HG02642 (cell line): ENCODE data around the gene LRRC32.

Experiments used
- ATAC-seq: cut with Tn5 transposase; IDR thresholded peaks from one replicate; pipeline ENCODE4 v1.9.1; 2021; ENCODE audit warnings: mild to moderate bottlenecking; ENCODE audit not compliant: unreplicated experiment, poor library complexity

LRRC32 gene

DNA sequence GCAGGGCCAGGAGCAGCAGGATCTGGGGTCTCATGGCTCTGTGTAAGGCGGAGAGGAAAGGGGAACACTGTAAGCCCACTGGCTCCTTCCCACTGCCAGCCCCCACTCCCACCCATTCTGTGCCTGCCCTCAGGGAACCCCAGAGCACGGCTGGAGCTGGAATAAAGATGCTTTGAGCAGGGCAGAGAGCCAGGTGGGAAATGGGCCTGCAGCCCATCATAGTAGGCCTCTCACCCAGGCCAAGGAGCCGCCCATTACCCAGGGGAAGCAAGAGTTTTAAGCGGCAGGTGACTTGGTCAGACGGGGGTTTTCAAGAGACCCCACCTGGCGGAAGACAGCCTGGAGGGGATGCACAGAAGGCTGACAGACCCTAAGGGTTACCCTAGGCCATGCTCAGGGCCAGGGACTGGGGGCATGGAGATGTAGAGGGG is 4.6 kb downstream of the LRRC32 start:
- no peak for ATAC-seq

DNA sequence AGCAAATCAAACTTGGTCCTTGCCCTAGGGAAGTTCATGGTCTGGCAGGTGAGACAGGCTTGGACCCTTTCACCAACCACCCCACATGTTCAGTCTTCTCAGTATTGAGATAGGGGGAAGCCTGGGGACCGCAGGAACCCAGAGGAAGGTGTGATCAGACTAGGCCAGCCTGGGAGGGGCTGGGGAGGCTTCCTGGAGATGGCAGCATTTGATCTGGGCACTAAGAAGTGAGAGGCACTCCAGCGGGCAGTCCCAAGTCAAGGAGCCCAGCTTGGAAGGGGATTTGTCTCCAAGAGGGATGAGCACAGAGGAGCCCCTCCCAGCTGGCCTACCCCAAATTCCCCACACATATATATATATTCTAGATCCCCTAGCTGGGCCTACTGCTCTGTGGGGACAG is 5.4 kb downstream of the LRRC32 start:
- ATAC-seq, result peak; percentile 3

DNA sequence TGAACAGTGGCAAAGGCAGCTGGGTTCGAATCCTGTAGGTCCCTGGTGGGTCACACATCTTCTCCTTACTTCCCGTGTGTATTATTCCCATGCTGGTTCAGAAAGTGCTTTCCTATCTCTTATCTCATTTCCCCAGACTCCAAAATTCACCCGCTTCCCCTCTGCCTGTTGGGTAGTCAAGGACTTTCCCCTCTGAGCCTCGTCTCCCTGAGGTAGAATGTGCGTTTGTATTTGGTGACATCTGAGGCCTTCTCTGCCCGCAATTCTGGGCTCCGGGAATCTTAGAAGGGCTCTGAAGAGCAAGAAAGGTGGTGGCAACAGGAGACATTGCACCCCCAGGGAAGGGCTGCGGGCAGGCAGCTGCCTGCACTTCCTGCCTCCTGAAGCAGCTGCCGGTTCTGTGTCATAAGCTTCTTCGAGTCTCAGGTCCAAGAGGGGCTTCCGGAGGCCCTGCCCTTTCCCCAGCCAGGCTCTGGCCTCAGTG is 5.9 kb downstream of the LRRC32 start:
- ATAC-seq, result peak; percentile 48

DNA sequence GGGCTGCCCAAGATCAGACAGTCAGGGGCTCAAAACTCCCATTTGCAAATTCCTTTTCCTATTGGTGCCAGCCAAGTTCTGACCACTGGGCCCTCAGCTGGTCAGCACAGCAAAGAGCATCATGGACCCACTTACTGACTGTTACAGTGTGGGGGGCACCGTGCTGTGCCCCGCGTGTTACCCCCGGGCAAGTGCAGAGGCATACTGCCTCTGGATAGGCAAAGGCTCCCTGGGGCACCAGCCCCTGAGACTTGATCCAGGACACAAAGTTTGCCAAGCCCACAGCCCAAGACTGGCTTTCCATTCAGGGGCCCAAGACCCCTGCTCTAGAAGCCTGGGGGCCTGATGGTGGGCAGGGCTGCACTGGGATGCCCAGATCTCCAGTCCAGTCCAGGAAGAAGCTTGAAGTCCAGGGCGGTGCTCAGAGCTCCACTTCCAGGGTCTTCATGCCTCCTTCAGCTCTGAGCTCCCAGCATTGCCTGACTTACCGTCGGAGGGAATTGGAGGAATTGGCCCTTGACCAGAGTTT is 6.6 kb downstream of the LRRC32 start:
- ATAC-seq, result no peak

DNA sequence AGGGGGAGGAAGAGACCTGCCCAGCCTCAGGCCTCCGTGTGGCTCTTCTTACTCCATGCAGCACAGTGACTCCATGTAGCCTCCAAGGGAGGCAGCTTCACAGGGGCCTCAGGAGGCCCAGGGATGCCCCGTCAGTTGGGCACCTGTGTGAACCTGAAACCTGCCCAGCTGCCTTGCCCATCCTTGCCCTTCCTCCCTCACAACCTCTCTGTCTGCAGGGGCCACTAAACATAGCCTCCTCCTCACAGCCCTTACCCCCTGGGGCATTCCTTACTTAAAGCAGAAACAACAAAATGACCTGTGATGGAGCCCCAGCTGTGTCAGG is 7.1 kb downstream of the LRRC32 start:
- no peak for ATAC-seq

DNA sequence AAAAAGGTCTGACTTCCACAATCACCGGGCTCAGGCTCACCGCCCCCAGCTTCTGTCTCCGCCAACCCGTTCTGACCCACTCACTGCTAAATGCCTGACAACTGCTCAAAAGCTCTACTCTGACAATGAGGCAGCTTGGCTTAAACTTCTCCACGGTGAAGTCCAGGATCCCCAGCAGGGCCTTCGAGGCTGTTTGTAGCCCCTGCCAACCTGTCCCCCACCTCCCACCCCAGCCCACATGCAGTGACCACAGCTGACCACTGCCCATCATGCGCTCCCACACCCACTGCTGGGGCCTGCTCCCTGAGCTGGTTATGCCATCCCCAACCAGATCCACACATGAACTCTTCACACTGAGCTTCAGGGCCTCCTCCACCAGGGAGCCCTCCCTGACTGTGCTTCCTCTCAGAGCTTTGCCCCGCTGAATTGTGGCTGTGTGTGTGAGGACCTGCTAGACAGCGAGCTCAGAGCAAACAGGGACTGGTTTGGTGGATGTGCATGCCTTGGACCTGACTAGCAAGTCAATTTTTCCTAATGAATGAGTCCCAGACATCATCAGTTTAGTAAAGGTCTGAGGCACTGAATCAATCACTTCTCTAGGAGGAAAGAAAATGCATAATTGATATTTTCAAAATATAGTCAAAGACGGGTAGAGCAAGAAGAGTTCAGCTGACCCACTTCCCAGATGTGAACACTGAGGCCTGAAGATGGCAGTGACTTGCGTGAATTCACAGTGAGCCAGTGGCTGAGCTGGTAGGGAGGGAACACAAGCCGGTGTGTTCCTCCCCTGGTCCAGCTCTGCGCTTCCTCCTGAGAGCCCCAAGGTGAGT is 7.7 kb downstream of the LRRC32 start:
- no peak for ATAC-seq

DNA sequence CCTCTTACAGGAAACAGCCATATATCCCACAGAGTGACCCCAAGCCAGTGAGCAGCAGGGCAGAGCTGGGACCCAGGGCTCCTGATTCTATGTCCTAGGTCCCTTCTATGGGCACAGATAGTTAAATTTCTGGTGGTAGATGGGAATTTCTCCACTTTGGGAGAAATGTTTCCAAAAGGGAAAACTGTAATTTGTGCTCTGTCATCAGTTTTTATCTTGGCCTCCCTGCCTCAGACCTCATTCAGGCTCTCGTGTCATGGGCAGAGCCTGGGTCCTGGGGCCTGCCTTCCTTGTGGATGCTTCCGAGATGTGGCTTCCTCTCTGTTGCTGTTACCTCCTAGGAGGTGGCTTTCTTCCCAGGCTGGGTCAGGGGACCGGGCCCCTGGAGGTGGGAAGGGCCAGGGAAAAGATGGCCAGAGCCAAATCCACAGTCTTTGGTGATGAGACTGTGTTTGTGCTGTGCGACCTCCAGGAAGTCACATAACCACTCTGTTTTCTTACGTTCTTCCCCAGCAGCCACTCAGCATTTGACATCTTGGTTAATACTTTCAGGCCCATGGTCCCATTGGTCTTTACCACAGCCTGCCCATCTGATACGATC is 8.6 kb downstream of the LRRC32 start:
- ATAC-seq, result no peak

DNA sequence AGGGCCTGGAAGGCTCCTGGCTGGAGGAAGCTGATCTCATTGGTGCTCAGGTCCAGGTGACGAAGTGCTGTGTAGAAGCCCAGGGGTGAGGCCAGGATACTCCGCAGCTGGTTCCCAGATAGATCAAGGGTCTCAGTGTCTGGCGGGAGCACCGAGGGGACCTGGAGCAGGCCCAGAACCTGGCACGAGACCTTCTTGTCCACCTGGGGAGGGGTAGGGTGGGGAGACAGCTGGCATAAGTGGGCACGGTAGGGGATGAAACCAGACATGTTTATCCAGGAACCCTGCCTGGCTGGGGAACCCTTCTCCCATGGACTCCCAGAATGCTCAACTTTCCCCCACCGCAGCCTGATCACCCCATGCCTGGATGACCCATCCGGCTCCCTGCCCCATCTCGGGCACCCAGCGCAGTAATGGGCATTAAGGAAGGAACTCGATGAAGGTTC is 9.2 kb downstream of the LRRC32 start:
- ATAC-seq, result no peak

DNA sequence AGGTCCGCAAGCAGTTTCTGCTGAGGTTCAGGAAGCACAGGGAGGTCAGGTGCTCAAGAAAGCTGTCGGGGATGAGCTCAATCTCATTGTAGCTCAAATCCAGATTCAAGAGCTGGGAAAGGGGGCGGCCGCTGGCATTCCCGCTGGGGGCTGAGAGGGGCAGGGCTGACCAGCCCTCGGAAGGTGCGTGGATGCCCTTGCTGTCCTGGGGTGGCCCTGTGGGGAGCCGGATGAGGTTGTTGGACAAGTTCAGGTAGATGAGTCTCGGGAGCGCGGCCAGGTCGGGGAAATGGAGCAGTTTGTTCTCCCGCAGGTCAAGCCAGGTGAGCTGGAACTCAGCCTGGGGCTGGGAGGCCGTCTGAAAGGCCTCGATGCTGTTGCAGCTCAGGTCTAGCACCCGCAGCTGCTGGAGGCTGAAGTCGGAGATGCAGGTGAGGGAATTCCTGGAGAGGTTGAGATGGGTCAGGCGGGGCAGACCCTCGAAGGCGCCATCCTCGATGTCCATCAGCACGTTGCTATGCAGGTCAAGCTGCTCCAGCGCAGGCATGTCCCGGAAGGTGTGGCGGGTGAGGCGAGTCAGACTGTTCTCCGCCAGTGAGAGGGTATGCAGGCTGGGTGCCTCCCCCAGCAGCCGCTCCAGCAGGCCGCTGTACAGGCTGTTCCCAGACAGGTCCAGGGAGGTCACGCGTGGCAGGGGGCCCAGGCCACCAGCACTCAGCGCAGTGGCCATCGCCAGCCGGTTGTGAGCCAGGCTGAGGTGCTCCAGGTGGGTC is 9.8 kb downstream of the LRRC32 start:
- no peak for ATAC-seq

DNA sequence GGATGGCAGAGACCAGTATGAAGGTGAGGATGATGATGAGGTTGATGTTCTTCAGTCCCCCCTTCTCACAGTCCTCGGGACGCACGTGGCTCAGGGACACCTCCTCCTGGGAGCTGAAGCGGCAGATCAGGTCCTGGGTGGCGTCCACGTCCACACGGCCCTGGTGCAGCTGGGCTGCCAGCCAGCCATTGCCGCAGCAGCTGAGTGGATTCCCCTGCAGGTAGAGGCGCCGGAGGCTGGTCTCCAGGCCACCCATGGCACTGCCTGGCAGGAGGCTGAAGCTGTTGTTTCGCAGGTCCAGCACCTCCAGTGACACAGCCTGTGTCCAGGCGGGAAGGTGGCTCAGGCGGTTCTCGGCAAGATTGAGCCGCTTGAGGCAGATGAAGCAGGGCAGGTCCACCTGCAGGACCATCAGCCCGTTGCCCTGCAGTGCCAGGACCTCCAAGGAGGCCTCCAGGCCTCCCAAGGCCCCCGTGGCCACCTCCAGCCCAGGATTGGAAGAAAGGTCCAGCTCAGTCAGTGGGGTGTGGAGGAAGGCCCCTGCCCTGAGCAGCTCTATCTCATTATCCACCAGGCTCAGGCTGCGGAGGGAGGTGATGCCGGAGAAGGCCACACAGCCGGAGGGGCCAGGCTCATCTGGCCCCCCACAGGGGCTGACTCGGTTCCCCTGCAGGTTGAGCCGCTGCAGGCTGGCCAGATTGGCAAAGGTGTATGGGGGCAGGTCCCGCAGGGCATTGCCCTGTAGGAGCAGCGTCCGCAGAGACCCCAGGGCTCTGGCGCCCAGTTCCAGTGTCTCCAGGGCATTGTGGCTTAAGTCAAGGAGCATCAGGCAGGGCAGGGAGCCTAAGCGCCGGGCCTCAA is 10.6 kb downstream of the LRRC32 start:
- ATAC-seq, result no peak

DNA sequence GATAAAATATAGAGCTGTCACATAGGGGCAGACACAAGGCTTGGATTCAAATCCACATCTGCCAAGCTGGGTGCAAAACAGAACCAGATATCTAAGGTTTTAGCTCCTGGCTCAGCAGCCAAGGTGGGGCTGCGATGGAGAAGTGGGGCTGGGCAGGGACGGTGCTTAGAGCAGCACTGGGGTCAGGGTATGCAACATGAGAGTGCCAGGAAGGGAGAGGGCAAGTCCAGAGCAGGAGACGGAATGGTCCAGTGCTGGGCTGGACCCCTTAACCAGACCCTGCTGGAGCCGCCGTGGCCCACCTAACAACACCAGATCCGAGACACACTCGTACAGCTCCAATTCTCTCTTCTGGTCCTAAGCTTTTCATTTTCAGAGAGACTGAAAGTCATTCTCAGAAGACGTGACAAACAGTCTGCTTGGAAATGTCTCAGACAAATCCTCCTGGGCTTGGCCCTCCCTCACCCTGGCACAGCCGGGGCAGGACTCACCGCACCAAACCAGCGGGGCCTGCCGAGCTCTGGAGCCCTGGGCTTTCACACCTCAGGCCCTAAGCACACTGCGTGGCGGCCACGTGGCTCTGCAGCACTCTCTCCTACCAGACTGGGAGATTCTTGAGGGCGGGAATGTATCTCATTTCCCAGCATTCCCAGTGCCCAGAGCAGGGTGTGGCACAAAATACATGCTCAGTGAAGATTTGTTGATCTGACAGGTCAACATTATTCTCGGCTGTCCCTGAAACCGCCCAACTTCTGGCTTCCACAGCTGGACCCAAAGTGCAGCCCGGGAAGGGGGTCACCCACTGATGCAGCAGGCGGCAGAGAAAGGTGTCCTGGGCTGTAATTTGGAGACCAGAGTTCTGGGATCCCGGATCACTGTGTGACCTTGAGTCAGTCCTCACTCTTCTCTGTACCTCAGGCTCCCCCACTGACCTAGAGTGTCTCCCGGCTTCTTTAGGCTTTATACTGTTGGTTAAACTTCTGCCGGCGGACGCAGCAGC is 11.6 kb downstream of the LRRC32 start:
- no peak for ATAC-seq

DNA sequence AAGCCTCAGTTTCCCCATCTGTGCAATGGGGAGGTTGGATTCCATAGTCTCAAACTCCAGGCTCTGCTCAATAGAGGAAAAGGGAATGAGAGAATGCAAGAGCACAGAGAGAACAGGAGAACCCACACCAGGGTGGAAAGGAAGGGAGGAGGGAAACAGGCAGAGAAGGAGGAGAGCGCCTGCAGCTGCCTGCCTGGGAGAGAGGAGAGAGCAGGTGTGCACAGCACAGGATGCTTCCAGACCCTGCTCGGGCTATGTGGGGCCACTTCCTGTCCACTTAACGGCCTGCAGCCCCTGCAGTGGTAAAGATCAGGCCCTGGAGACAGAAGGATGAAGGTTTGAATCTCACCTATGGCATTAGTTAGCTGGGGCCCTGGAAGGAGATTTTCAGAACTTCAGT is 12.3 kb downstream of the LRRC32 start:
- ATAC-seq, result no peak

DNA sequence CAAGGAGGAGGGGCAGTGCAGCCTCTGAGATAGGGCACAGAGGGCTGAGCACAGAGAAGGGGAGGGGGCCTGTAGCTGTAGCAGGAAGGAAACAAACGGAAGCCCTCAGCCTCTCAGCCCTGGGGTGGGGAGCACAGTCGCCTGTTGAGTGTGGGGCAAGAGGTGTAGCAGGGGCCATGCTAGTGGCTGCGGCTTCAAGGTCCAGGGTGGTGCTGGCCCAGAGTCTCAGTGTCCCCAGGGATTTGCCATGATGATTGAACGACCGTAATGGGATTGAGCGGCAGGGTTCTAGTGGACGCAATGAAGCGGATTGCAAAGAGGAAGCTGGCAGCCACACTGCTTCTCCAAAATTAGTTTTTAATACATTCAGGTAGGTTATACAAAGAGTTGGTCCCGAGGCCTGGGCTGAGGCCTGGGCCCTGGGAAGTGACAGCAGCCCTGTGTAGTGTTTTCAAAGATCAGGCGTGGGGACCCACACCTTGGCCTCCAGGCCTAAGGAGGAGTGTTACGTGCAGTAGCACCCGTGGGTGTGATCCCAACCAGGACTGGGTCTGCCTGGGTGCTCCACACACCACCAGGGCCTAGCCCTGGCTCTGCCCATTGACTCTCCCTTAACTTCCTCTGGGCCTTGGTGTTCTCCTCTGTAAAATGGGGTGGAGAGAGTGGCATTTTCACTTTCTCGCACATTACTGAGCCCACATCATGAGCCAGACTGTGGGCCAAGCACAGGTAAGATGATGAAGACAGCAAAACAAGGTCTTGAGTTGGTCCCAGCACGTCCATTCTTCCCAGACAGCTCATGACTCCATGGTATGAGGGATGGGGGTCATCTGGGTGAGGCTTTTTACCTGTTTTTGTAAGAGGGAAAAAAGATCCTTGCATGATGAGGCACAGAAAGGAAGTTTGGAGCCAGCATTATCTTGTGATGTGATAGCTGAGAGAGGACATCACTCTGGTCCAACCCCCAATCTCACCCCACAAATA is 13.1 kb downstream of the LRRC32 start:
- ATAC-seq, result no peak

DNA sequence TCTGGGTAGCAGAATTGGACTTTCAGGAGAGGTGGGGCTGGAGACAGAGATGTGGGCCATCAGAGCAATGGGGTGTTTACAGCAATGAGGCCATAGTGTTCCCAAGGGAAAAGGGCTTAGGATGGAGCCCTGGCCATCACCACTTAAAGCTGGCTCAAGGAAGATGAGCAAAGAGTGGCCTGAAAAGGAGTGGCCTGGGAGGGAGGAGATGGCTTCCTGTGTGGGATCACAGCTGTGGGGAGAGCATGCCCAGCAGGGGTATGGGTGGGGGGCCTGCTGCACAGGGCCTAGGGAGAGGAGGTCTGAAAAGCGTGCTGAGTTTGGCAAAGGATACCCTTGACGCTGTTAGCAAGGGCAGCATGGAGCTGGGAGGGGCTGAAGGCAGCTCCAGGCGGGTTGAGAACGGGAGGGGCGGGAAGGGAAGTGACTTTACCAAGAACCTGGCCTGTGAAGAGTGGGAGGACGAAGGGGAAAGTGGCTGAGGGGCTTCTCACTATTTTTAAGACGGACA is 13.9 kb downstream of the LRRC32 start:
- ATAC-seq, result no peak

DNA sequence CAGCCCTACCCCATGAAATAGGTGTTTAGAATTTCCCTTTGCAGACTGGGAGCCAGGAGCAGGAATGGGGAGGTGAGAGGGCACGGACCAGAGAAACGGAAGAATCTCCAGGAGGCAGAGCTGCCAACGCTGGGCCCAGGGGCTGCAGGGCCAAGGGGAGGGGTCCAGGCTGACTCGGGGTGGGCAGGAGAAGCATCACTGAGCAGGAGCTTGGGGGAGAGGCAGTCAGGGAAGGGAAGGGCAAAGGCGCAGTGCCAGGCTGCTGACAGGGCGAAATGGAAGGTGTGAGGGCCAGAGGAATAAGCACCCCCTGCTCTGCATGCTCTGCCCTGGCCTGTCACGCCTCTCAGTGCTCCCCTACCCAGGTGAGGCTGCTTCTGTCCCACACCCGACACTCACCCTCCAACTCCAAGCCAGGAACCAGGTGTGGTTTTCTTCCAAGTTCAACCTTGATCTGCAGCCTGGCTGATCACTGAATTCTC is 14.5 kb downstream of the LRRC32 start:
- ATAC-seq, result no peak

DNA sequence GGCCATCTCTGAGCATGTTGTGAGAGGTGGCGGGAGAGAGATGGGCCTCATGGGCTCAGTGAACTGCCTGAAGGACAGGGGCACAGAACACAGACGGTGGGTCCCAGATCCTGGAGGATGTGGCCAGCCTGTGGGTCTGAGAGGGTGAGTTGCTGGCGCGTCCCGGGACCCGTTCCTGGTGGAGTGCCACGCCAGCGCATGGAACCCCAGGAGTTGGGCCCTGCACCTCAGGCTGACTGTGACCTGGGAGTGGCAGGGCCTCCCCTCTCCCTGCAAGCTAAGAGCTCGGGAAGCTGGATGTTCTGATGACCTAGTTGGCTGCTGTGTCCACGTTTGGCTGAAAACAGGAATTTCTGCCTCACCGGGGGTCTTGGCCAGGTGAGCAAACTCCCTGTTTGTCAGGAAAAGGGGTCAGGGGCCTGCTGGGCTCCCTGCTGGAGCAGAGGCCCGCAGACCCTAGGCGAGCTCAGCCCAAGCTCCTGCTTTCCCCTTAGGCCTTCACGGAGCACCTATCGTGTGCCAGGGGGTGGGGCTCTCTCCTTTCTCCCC is 15.0 kb downstream of the LRRC32 start:
- no peak for ATAC-seq

DNA sequence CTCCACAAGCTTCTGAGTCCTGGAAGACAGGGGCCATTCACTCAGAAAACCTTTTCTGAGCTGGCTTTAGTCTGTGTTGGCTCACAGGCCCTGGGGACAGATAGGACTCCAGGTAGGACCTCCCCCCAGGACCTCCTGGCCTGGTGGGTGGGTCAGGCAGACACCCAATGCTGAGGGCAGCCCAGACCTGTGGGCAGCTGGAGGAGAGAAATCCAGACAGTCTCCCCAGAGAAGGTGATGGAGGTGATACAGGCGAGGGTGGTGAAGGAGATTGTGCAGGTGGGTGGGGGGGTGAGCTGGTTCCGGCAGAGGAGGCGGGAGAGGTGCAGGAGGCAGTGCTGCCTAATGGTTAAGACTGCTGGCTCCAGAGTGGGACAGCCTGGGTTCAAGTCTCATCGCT is 15.6 kb downstream of the LRRC32 start:
- no peak for ATAC-seq
